Measurements from ENCODE around the gene SRGN.

DNA sequence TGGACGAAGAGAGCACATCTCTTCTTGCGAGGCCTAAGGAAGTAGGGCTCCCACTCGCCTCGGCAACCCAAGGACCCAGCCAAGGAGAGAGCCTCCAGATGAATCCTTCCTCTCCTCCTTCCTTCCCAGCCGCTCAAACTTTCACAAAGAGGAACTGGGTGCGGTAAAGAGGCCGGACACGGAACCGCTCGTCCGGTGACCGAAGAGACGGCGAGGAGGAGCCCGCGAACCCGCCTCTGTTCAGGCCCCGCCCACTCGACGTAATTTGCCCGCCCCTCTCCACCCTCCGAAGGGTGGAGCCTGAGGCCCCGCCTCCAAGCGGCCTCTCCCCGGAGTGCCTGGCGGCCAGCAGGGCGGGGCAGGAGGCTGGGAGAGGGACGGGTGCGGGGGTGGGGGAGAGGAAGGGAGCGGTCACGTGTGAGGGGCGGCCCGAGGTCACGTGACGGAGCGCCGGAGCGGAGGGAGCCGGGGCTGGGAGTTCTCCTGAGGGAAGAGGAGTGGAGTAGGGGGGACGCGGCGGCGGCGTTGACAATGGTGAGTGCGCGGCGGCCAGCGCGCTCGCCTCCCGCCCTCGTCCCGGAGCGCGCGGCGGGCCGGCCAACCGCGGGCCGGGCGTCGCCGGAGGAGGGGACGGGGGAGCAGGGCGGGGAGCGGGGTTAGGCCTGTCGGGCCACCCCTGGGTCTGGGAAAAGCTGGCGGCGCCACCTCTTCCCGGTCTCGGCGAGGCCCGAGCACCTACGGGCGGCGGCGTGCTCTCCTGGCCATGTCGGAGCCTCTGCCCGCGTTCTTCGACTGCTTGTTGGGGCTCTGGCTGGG, 36.1 kb downstream of the SRGN start, which contains the start of gene VPS26A:
- TF ChIP-seq, protein P1, sequence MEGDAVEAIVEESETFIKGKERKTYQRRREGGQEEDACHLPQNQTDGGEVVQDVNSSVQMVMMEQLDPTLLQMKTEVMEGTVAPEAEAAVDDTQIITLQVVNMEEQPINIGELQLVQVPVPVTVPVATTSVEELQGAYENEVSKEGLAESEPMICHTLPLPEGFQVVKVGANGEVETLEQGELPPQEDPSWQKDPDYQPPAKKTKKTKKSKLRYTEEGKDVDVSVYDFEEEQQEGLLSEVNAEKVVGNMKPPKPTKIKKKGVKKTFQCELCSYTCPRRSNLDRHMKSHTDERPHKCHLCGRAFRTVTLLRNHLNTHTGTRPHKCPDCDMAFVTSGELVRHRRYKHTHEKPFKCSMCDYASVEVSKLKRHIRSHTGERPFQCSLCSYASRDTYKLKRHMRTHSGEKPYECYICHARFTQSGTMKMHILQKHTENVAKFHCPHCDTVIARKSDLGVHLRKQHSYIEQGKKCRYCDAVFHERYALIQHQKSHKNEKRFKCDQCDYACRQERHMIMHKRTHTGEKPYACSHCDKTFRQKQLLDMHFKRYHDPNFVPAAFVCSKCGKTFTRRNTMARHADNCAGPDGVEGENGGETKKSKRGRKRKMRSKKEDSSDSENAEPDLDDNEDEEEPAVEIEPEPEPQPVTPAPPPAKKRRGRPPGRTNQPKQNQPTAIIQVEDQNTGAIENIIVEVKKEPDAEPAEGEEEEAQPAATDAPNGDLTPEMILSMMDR (IDR thresholded peaks at IDR 0.05): peak; percentile 34
- TF ChIP-seq EZH2 (IDR thresholded peaks at IDR 0.05; ENCODE audit: borderline replicate concordance, insufficient read depth, low read depth, low read length, poor library complexity, severe bottlenecking): no peak
